ENCODE results near the gene FAM117A. TPM values are rescaled to one million over a fixed set of nuclear protein-coding genes. Genes with fewer than 3 reads are reported as not detected.

FAM117A gene
- total and polyA plus RNA-seq, 2 of the 8 experiments (the other 6 are each of a cell fraction or from before 2014, with no cell fraction given): 28.4 to 45.7 TPM

DNA sequence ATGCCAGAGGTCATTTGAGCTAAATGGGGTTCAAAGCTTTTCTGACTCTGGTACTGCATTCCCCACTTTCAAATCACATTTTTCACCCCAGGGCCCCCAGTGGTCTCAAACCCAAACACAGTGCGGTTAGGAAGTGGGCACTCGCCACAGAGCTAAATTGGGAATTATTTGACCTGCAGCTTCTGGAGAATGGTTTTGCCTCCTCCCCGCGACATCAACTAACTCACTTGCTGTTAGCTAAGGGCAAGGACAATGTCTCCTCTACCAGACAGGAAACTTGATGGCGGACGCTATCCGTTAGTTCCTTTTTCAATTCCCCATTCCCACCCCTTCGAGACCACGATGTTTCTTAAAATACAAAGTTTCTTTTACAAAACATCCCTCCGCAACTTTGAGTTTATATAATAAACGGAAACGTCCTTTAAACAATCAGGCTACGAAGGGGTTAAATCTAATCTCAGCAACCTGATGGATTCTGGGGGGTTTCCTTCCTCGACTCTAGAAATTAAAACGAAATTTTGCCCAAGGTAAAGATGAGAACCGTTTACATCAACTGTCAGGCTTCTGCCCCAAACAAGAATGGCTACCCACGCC lies 24.1 kb upstream of the FAM117A start (continued):
- TF ChIP-seq HDAC2 (IDR thresholded peaks at IDR 0.05; ENCODE audit: borderline replicate concordance in 1 of 2, low read depth in 2 of 2, low read length in 2 of 2) (0 out of 4 replicates have a peak, but pooled peaks have one; percentile 39 to 63), CHD2 (IDR thresholded peaks at IDR 0.05; ENCODE audit: low read length) (no peak), CBX8 (IDR thresholded peaks at IDR 0.05; ENCODE audit: borderline replicate concordance, low read depth, low read length) (no peak), TEAD4 (IDR thresholded peaks at IDR 0.05; ENCODE audit: low read depth, low read length) (0 out of 2 replicates have a peak, but pooled peaks have one; percentile 12), ZNF274 (IDR thresholded peaks at IDR 0.05; ENCODE audit: borderline replicate concordance, extremely low read depth, low read length) (no peak), FOSL1 (IDR thresholded peaks at IDR 0.05; ENCODE audit: insufficient read depth, low read depth, low read length) (no peak), CEBPB (IDR thresholded peaks at IDR 0.05; ENCODE audit: low read depth, low read length) (no peak), TBP (IDR thresholded peaks at IDR 0.05; ENCODE audit: low read depth, low read length) (peak; percentile 8; the same call in 1 of the 2 replicates), TAF1 (IDR thresholded peaks at IDR 0.05; ENCODE audit: low read depth, low read length) (0 out of 2 replicates have a peak, but pooled peaks have one; percentile 34), KDM4A (IDR thresholded peaks at IDR 0.05; ENCODE audit: low read depth, low read length, severe bottlenecking) (no peak)

All from H1 (cell line).